Activated CD8-positive, alpha-beta memory T cell treated with anti-CD3 and anti-CD28 coated beads for 1 hour (primary cell): ENCODE results near the gene NDUFV2.
"Not testable (repeated sequence)": the region's sequence is repeated elsewhere in the genome, so short reads cannot be mapped to it uniquely, and the experiment has no call there.

ENCODE experiments used
- DNase-seq, 2 donors: peaks; one replicate each; pipeline ENCODE4 v3.0.0-alpha.2; 2020; ENCODE audit warnings: low read depth in 1 of 2; ENCODE audit errors: extremely low read depth in 1 of 2

NDUFV2 gene

GRCh38 chr18:9090578-9090977, 11.9 kb upstream of the NDUFV2 start:
- DNase-seq, result no peak

- DNase-seq, result no peak
These were observed 11.4 kb upstream of the NDUFV2 start for GRCh38 chr18:9091066-9091476.

- DNase-seq, result no peak
These were observed 9.8 kb upstream of the NDUFV2 start for GRCh38 chr18:9092665-9093064.

- not testable (repeated sequence) for DNase-seq
These were observed 9.4 kb upstream of the NDUFV2 start for GRCh38 chr18:9093109-9093508.

GRCh38 chr18:9094307-9095226, 7.9 kb upstream of the NDUFV2 start:
- no peak for DNase-seq

- no peak for DNase-seq
These were observed 7.0 kb upstream of the NDUFV2 start for GRCh38 chr18:9095297-9096006.

- no peak for DNase-seq
These were observed 6.5 kb upstream of the NDUFV2 start for GRCh38 chr18:9096007-9096371.

- no peak for DNase-seq
These were observed 5.8 kb upstream of the NDUFV2 start for GRCh38 chr18:9096685-9097084.

- no peak for DNase-seq
These were observed 5.2 kb upstream of the NDUFV2 start for GRCh38 chr18:9097349-9097748.

- DNase-seq, result no peak
These were observed 1.7 kb upstream of the NDUFV2 start for GRCh38 chr18:9100796-9101195.

- no peak for DNase-seq
These were observed 580 bp upstream of the NDUFV2 start for GRCh38 chr18:9101730-9102507.

- no peak for DNase-seq
These were observed 926 bp downstream of the NDUFV2 start for GRCh38 chr18:9103376-9103873.

- no peak for DNase-seq
These were observed 1.9 kb downstream of the NDUFV2 start for GRCh38 chr18:9104244-9104901.

GRCh38 chr18:9105420-9105819, 2.9 kb downstream of the NDUFV2 start:
- no peak for DNase-seq

- DNase-seq, result no peak
These were observed 3.6 kb downstream of the NDUFV2 start for GRCh38 chr18:9106094-9106493.

- no peak for DNase-seq
These were observed 4.5 kb downstream of the NDUFV2 start for GRCh38 chr18:9106800-9107584.

- DNase-seq, result no peak
These were observed 6.4 kb downstream of the NDUFV2 start for GRCh38 chr18:9108911-9109310.

GRCh38 chr18:9109523-9109922, 7.0 kb downstream of the NDUFV2 start:
- DNase-seq, result no peak

- DNase-seq, result no peak
These were observed 11.1 kb downstream of the NDUFV2 start for GRCh38 chr18:9113468-9114149.
